DOHH2 (cell line): ENCODE results near the gene IGSF5.

Source experiments
- H3F3A ChIP-seq: fragments of 200-600 bp; sonication (generic), shearing (Covaris generic); 2 replicates; pipeline ENCODE4 v1.6.0; 2016; ENCODE audit warnings: antibody characterized with exemption, mild to moderate bottlenecking; ENCODE audit not compliant: control insufficient read depth, insufficient read depth
- H3K27ac ChIP-seq: fragments of 200-600 bp; sonication (generic); 2 replicates; pipeline ENCODE4 v1.5.1; 2014; ENCODE audit warnings: low read depth, mild to moderate bottlenecking, low read length, moderate library complexity
- H3K27me3 ChIP-seq: fragments of 200-600 bp; sonication (generic); 2 replicates; pipeline ENCODE4 v1.6.1; 2014; ENCODE audit warnings: mild to moderate bottlenecking, low read length, mixed read lengths; ENCODE audit not compliant: control insufficient read depth
- H3K36me3 ChIP-seq: fragments of 200-600 bp; sonication (generic); 2 replicates; pipeline ENCODE4 v1.6.1; 2014; ENCODE audit warnings: mild to moderate bottlenecking, low read length, moderate library complexity, mixed read lengths; ENCODE audit not compliant: control insufficient read depth
- H3K4me1 ChIP-seq: fragments of 200-600 bp; sonication (generic); 2 replicates; pipeline ENCODE4 v1.6.1; 2014; ENCODE audit warnings: mild to moderate bottlenecking, low read length, mixed read lengths; ENCODE audit not compliant: control insufficient read depth
- H3K4me2 ChIP-seq: fragments of 200-600 bp; sonication (generic); 2 replicates; pipeline ENCODE4 v1.6.0; 2014; ENCODE audit warnings: mild to moderate bottlenecking, low read length, moderate library complexity
- H3K4me3 ChIP-seq: fragments of 200-600 bp; sonication (generic); 2 replicates; pipeline ENCODE4 v1.5.1; 2014; ENCODE audit warnings: mild to moderate bottlenecking, low read length, mixed read lengths
- H3K79me2 ChIP-seq: fragments of 200-600 bp; sonication (generic); 2 replicates; pipeline ENCODE4 v1.6.1; 2014; ENCODE audit warnings: mild to moderate bottlenecking, low read length, mixed read lengths; ENCODE audit not compliant: control insufficient read depth
- H3K9me2 ChIP-seq: fragments of 200-600 bp; sonication (generic); replicated peaks from 2 replicates; pipeline ENCODE4 v1.6.1; 2014; ENCODE audit warnings: mild to moderate bottlenecking, low read length, mixed read lengths; ENCODE audit not compliant: control insufficient read depth
- H3K9me3 ChIP-seq: fragments of 200-600 bp; sonication (generic); 2 replicates; pipeline ENCODE4 v1.6.1; 2014; ENCODE audit warnings: antibody characterized with exemption, low read length, mixed read lengths; ENCODE audit not compliant: control insufficient read depth, insufficient read depth
- H4K20me1 ChIP-seq: fragments of 200-600 bp; sonication (generic); 2 replicates; pipeline ENCODE4 v1.6.0; 2014; ENCODE audit warnings: low read depth, mild to moderate bottlenecking, antibody characterized with exemption, low read length, moderate library complexity; ENCODE audit not compliant: control insufficient read depth, insufficient read depth
- CTCF ChIP-seq: fragments of 200-600 bp; sonication (generic); IDR thresholded peaks from one replicate; pipeline ENCODE4 v1.5.1; 2014; ENCODE audit warnings: antibody characterized with exemption, mild to moderate bottlenecking, low read depth, low read length; ENCODE audit not compliant: poor library complexity, severe bottlenecking
- EZH2phosphoT487 ChIP-seq: fragments of 200-600 bp; sonication (generic); IDR thresholded peaks from 2 replicates; pipeline ENCODE4 v1.6.1; 2017; ENCODE audit warnings: borderline replicate concordance, mild to moderate bottlenecking, antibody characterized with exemption, low read length, moderate library complexity, mixed read lengths

The IGSF5 gene

GRCh38 chr21:39840373-39841097 is 95.6 kb downstream of the IGSF5 start:
- no peaks in the 10 kb centered on the region for H3K36me3 ChIP-seq
- H3K4me2 ChIP-seq: no peak overlapping the region
- no peaks in the 10 kb centered on the region for H3K79me2 ChIP-seq
- no peaks in the 10 kb centered on the region for H4K20me1 ChIP-seq
- no peaks in the 10 kb centered on the region for H3F3A ChIP-seq
- no peaks in the 10 kb centered on the region for H3K9me3 ChIP-seq
- no peak overlapping the region for H3K27ac ChIP-seq
- TF ChIP-seq EZH2phosphoT487: no peak
- no peak for TF ChIP-seq CTCF
- no peaks in the 10 kb centered on the region for H3K9me2 ChIP-seq
- no peak overlapping the region for H3K4me3 ChIP-seq
- no peaks in the 10 kb centered on the region for H3K27me3 ChIP-seq
- H3K4me1 ChIP-seq: no peaks in the 10 kb centered on the region

- Histone ChIP-seq H3K27ac (no peak overlapping the region), H3K9me2 (no peaks in the 10 kb centered on the region), H3K4me3 (no peak overlapping the region), H3K9me3 (no peaks in the 10 kb centered on the region), H3K79me2 (no peaks in the 10 kb centered on the region), H3K27me3 (no peaks in the 10 kb centered on the region), H4K20me1 (no peaks in the 10 kb centered on the region), H3K4me2 (no peak overlapping the region), H3F3A (no peaks in the 10 kb centered on the region), H3K4me1 (no peaks in the 10 kb centered on the region), H3K36me3 (no peaks in the 10 kb centered on the region)
- TF ChIP-seq CTCF (no peak), EZH2phosphoT487 (no peak)
Observed at GRCh38 chr21:39842741-39843459, 97.9 kb downstream of the IGSF5 start.

- Histone ChIP-seq H4K20me1 (no peaks in the 10 kb centered on the region), H3K9me3 (no peaks in the 10 kb centered on the region), H3K27me3 (no peaks in the 10 kb centered on the region), H3K4me1 (no peaks in the 10 kb centered on the region), H3K27ac (no peak overlapping the region), H3K36me3 (no peaks in the 10 kb centered on the region), H3K79me2 (no peaks in the 10 kb centered on the region), H3K4me2 (no peak overlapping the region), H3K9me2 (no peaks in the 10 kb centered on the region), H3K4me3 (no peak overlapping the region), H3F3A (no peaks in the 10 kb centered on the region)
- TF ChIP-seq EZH2phosphoT487: no peak
- TF ChIP-seq CTCF: no peak
Observed at GRCh38 chr21:39843483-39843882, 98.5 kb downstream of the IGSF5 start.
